Mononuclear cell (primary cell): Measurements from ENCODE around the gene CWC27. TPM values are rescaled to one million over a fixed set of nuclear protein-coding genes. Genes with fewer than 3 reads are reported as not detected.
"Not testable (repeated sequence)": the region's sequence is repeated elsewhere in the genome, so short reads cannot be mapped to it uniquely, and the experiment has no call there.

Experiments
- H3K27me3 ChIP-seq: 2 replicates; pipeline ENCODE4 v1.6.0; 2011; ENCODE audit warnings: low read length, control low read depth; ENCODE audit not compliant: insufficient read depth
- H3K4me1 ChIP-seq: 2 replicates; pipeline ENCODE4 v1.5.1; 2011; ENCODE audit warnings: mild to moderate bottlenecking, low read length, control low read depth; ENCODE audit not compliant: insufficient read depth
- H3K4me3 ChIP-seq: 2 replicates; pipeline ENCODE4 v1.5.1; 2011; ENCODE audit warnings: mild to moderate bottlenecking, low read length, moderate library complexity
- H3K9me3 ChIP-seq: 2 replicates; pipeline ENCODE4 v1.5.1; 2011; ENCODE audit warnings: low read depth, mild to moderate bottlenecking, control low read depth, low read length
- total RNA-seq: library from RNA; depleted of rRNA; stranded (reverse); fragments of >200 nt; gene quantifications from one replicate; pipeline ENCODE4 v1.2.3, GENCODE V29; 2012

Gene CWC27
- total RNA-seq, 1 donor, result 19.2 TPM

GRCh38 chr5:64811050-64811640 is 42.4 kb downstream of the CWC27 start:
- no peak overlapping the region for H3K4me3 ChIP-seq
- no peaks in the 10 kb centered on the region for H3K9me3 ChIP-seq
- no peaks in the 10 kb centered on the region for H3K27me3 ChIP-seq
- H3K4me1 ChIP-seq, result no peaks in the 10 kb centered on the region

- no peak overlapping the region for H3K4me3 ChIP-seq
- H3K27me3 ChIP-seq, result no peaks in the 10 kb centered on the region
- no peaks in the 10 kb centered on the region for H3K4me1 ChIP-seq
- no peaks in the 10 kb centered on the region for H3K9me3 ChIP-seq
These were observed 45.3 kb downstream of the CWC27 start for GRCh38 chr5:64814073-64814472.

- H3K27me3 ChIP-seq, result no peaks in the 10 kb centered on the region
- no peaks in the 10 kb centered on the region for H3K4me1 ChIP-seq
- no peaks in the 10 kb centered on the region for H3K9me3 ChIP-seq
- H3K4me3 ChIP-seq, result no peak overlapping the region
These were observed 49.5 kb downstream of the CWC27 start for GRCh38 chr5:64818245-64818644.

- H3K4me1 ChIP-seq, H3K27me3 ChIP-seq: not testable (repeated sequence)
These were observed 50.6 kb downstream of the CWC27 start for GRCh38 chr5:64819345-64819744.

GRCh38 chr5:64822320-64822719 is 53.6 kb downstream of the CWC27 start:
- Histone ChIP-seq H3K4me3 (no peak overlapping the region), H3K9me3 (no peaks in the 10 kb centered on the region), H3K27me3 (no peaks in the 10 kb centered on the region), H3K4me1 (no peaks in the 10 kb centered on the region)

More at GRCh38 chr5:64819345-64819744, 50.6 kb downstream of the CWC27 start:
- not testable (repeated sequence) for H3K4me3 ChIP-seq, H3K9me3 ChIP-seq

- no peaks in the 10 kb centered on the region for H3K27me3 ChIP-seq
- no peaks in the 10 kb centered on the region for H3K9me3 ChIP-seq
- no peaks in the 10 kb centered on the region for H3K4me1 ChIP-seq
- H3K4me3 ChIP-seq, result no peak overlapping the region
These were observed 57.8 kb downstream of the CWC27 start for GRCh38 chr5:64826541-64826940.

- Histone ChIP-seq H3K9me3 (no peaks in the 10 kb centered on the region), H3K4me1 (no peaks in the 10 kb centered on the region), H3K27me3 (no peaks in the 10 kb centered on the region)
These were observed 59.0 kb downstream of the CWC27 start for GRCh38 chr5:64827703-64828102.

GRCh38 chr5:64830650-64831049 is 61.9 kb downstream of the CWC27 start:
- not testable (repeated sequence) for H3K27me3 ChIP-seq, H3K4me3 ChIP-seq, H3K4me1 ChIP-seq, H3K9me3 ChIP-seq

More at GRCh38 chr5:64827703-64828102, 59.0 kb downstream of the CWC27 start:
- H3K4me3 ChIP-seq, result no peak overlapping the region

GRCh38 chr5:64831996-64832395 is 63.3 kb downstream of the CWC27 start:
- Histone ChIP-seq H3K27me3 (no peaks in the 10 kb centered on the region), H3K4me1 (no peaks in the 10 kb centered on the region), H3K4me3 (no peak overlapping the region), H3K9me3 (no peaks in the 10 kb centered on the region)

GRCh38 chr5:64834037-64834436 is 65.3 kb downstream of the CWC27 start:
- H3K4me1 ChIP-seq, result no peaks in the 10 kb centered on the region
- no peak overlapping the region for H3K4me3 ChIP-seq
- no peaks in the 10 kb centered on the region for H3K9me3 ChIP-seq
- H3K27me3 ChIP-seq, result no peaks in the 10 kb centered on the region

- H3K27me3 ChIP-seq, result no peaks in the 10 kb centered on the region
- no peak overlapping the region for H3K4me3 ChIP-seq
- no peaks in the 10 kb centered on the region for H3K9me3 ChIP-seq
- no peaks in the 10 kb centered on the region for H3K4me1 ChIP-seq
These were observed 65.9 kb downstream of the CWC27 start for GRCh38 chr5:64834611-64835010.

- Histone ChIP-seq H3K9me3 (no peaks in the 10 kb centered on the region), H3K4me1 (no peaks in the 10 kb centered on the region), H3K4me3 (no peak overlapping the region), H3K27me3 (no peaks in the 10 kb centered on the region)
These were observed 66.5 kb downstream of the CWC27 start for GRCh38 chr5:64835266-64835665.

GRCh38 chr5:64836190-64836755 is 67.5 kb downstream of the CWC27 start:
- H3K4me3 ChIP-seq, result no peak overlapping the region
- H3K9me3 ChIP-seq, result no peaks in the 10 kb centered on the region
- no peaks in the 10 kb centered on the region for H3K4me1 ChIP-seq

GRCh38 chr5:64836786-64837185 is 68.1 kb downstream of the CWC27 start:
- Histone ChIP-seq H3K4me3 (no peak overlapping the region), H3K9me3 (no peaks in the 10 kb centered on the region), H3K27me3 (no peaks in the 10 kb centered on the region), H3K4me1 (no peaks in the 10 kb centered on the region)

More at GRCh38 chr5:64836190-64836755, 67.5 kb downstream of the CWC27 start:
- no peaks in the 10 kb centered on the region for H3K27me3 ChIP-seq

- no peaks in the 10 kb centered on the region for H3K4me1 ChIP-seq
- H3K9me3 ChIP-seq, result no peaks in the 10 kb centered on the region
- H3K4me3 ChIP-seq, result no peak overlapping the region
- no peaks in the 10 kb centered on the region for H3K27me3 ChIP-seq
These were observed 69.6 kb downstream of the CWC27 start for GRCh38 chr5:64838376-64838775.

- no peak overlapping the region for H3K4me3 ChIP-seq
- no peaks in the 10 kb centered on the region for H3K4me1 ChIP-seq
- H3K9me3 ChIP-seq, result no peaks in the 10 kb centered on the region
- no peaks in the 10 kb centered on the region for H3K27me3 ChIP-seq
These were observed 70.1 kb downstream of the CWC27 start for GRCh38 chr5:64838803-64839202.
